Progenitor cell of endocrine pancreas (in vitro differentiated cells): ENCODE results near the gene SEMA7A. TPM values are rescaled to one million over a fixed set of nuclear protein-coding genes. Genes with fewer than 3 reads are reported as not detected.
A peak's percentile ranks its signal among the peaks of the same experiment; 100 is the strongest.

Experiments used
- DNase-seq: peaks from one replicate; pipeline ENCODE4 v3.0.0; 2021; ENCODE audit warnings: low spot score; ENCODE audit not compliant: unreplicated experiment
- H3K27ac Mint-ChIP-seq: 2 replicates; pipeline ENCODE4 v1.8.0; 2021; ENCODE audit warnings: mild to moderate bottlenecking, moderate library complexity, mixed read lengths
- H3K27me3 Mint-ChIP-seq: 2 replicates; pipeline ENCODE4 v1.8.0; 2021; ENCODE audit warnings: mixed read lengths
- H3K36me3 Mint-ChIP-seq: 2 replicates; pipeline ENCODE4 v1.8.0; 2022; ENCODE audit warnings: mixed read lengths; ENCODE audit not compliant: insufficient read depth
- H3K4me1 Mint-ChIP-seq: 2 replicates; pipeline ENCODE4 v1.8.0; 2021; ENCODE audit warnings: low read depth, mixed read lengths
- H3K4me3 Mint-ChIP-seq: 2 replicates; pipeline ENCODE4 v1.8.0; 2021; ENCODE audit warnings: low read depth, mild to moderate bottlenecking, moderate library complexity, mixed read lengths
- H3K9me3 Mint-ChIP-seq: 2 replicates; pipeline ENCODE4 v1.8.0; 2021; ENCODE audit warnings: low read depth, mixed read lengths
- total RNA-seq: library from RNA; stranded (reverse); gene quantifications from 2 replicates; pipeline ENCODE4 v1.2.1, GENCODE V29; 2021
- TF ChIP-seq, protein P1 (sequence below): fragments of 200-600 bp; sonication (generic); IDR thresholded peaks from one replicate; pipeline ENCODE4 v1.5.0; 2021; ENCODE audit warnings: antibody characterized with exemption, mild to moderate bottlenecking; ENCODE audit not compliant: unreplicated experiment

The SEMA7A gene
- total RNA-seq, 1 donor from 2014 or later, result 1.9 TPM

- TF ChIP-seq, protein P1, sequence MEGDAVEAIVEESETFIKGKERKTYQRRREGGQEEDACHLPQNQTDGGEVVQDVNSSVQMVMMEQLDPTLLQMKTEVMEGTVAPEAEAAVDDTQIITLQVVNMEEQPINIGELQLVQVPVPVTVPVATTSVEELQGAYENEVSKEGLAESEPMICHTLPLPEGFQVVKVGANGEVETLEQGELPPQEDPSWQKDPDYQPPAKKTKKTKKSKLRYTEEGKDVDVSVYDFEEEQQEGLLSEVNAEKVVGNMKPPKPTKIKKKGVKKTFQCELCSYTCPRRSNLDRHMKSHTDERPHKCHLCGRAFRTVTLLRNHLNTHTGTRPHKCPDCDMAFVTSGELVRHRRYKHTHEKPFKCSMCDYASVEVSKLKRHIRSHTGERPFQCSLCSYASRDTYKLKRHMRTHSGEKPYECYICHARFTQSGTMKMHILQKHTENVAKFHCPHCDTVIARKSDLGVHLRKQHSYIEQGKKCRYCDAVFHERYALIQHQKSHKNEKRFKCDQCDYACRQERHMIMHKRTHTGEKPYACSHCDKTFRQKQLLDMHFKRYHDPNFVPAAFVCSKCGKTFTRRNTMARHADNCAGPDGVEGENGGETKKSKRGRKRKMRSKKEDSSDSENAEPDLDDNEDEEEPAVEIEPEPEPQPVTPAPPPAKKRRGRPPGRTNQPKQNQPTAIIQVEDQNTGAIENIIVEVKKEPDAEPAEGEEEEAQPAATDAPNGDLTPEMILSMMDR, result no peak
- H3K27me3 Mint-ChIP-seq, result peaks cover 2% of the 10 kb centered on the region
- no peak overlapping the region for H3K27ac Mint-ChIP-seq
- no peaks in the 10 kb centered on the region for H3K4me1 Mint-ChIP-seq
- no peaks in the 10 kb centered on the region for H3K36me3 Mint-ChIP-seq
- H3K9me3 Mint-ChIP-seq, result no peaks in the 10 kb centered on the region
- H3K4me3 Mint-ChIP-seq, result no peak overlapping the region
- no peak for DNase-seq
Measured at GRCh38 chr15:74383695-74384565, 49.8 kb downstream of the SEMA7A start.

- H3K27me3 Mint-ChIP-seq, result peaks cover 2% of the 10 kb centered on the region
- TF ChIP-seq, protein P1, result no peak
- DNase-seq, result no peak
- no peaks in the 10 kb centered on the region for H3K9me3 Mint-ChIP-seq
- no peaks in the 10 kb centered on the region for H3K36me3 Mint-ChIP-seq
- no peak overlapping the region for H3K27ac Mint-ChIP-seq
- no peak overlapping the region for H3K4me3 Mint-ChIP-seq
- no peaks in the 10 kb centered on the region for H3K4me1 Mint-ChIP-seq
Measured at GRCh38 chr15:74383286-74383685, 50.5 kb downstream of the SEMA7A start.

GRCh38 chr15:74382004-74382816, 51.5 kb downstream of the SEMA7A start:
- H3K27me3 Mint-ChIP-seq, result peaks cover 2% of the 10 kb centered on the region
- H3K27ac Mint-ChIP-seq, result no peak overlapping the region
- H3K9me3 Mint-ChIP-seq, result no peaks in the 10 kb centered on the region
- H3K36me3 Mint-ChIP-seq, result no peaks in the 10 kb centered on the region
- TF ChIP-seq, protein P1, result peak; percentile 99
- no peak overlapping the region for H3K4me3 Mint-ChIP-seq
- no peaks in the 10 kb centered on the region for H3K4me1 Mint-ChIP-seq
- peak; percentile 82 for DNase-seq

DNA sequence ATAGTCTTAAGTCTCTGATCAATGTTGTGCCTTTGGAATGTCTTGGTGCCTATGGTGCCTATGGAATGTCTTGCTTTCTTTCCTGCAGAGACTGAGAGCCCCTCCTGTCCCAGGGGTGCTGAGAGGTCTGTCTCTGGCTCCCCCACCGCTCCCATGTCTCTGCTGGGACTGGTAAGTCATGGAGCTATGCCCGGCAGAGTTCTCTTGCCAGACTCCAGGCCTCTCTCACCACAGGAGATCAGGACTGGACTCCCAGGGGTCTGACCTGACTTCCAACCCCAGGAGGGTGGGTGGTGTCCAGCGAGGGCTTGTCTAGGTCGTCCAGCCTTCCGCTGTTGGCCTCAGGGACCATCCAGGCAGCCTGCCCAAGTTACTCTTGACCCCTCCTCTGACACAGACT, 52.3 kb downstream of the SEMA7A start:
- H3K4me3 Mint-ChIP-seq, result no peak overlapping the region
- no peaks in the 10 kb centered on the region for H3K9me3 Mint-ChIP-seq
- no peak for DNase-seq
- peak overlapping the region; percentile 73 for H3K27ac Mint-ChIP-seq
- TF ChIP-seq, protein P1, result no peak
- H3K36me3 Mint-ChIP-seq, result no peaks in the 10 kb centered on the region
- peaks cover 6% of the 10 kb centered on the region for H3K4me1 Mint-ChIP-seq
- peaks cover 2% of the 10 kb centered on the region for H3K27me3 Mint-ChIP-seq

DNA sequence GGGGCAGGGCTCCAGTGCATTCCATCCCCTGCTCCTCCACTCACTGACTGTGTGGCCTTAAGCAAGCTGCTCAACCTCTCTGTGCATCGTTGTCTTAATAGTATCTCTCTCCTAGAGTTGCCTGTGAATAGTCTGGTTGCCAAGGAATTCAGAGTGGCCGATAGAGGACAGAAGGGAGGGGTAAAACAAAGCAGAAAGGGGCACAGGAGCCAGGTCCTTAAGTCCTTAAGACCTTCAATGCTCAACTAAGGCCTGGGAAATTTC, 52.6 kb downstream of the SEMA7A start:
- TF ChIP-seq, protein P1, result no peak
- H3K4me3 Mint-ChIP-seq, result no peak overlapping the region
- H3K36me3 Mint-ChIP-seq, result no peaks in the 10 kb centered on the region
- H3K4me1 Mint-ChIP-seq, result peaks cover 6% of the 10 kb centered on the region
- H3K27me3 Mint-ChIP-seq, result peaks cover 2% of the 10 kb centered on the region
- no peaks in the 10 kb centered on the region for H3K9me3 Mint-ChIP-seq
- no peak for DNase-seq
- no peak overlapping the region for H3K27ac Mint-ChIP-seq
